ENCODE measurements around the gene RPL39L.

Gene RPL39L

GRCh38 chr3:187101184-187102072 lies 37.9 kb downstream of the RPL39L start:
- H3K18ac ChIP-seq (ENCODE audit: low read depth in 1 of 2, low read length in 2 of 2), result peak overlapping the region; percentile 14 to 54
- peaks cover under 1% of the 10 kb centered on the region for H3K9me3 ChIP-seq (ENCODE audit: control insufficient read depth, low read length)
- peak overlapping the region; percentile 86 for H3K9ac ChIP-seq (ENCODE audit: low read length)
- no peak overlapping the region for H2BK15ac ChIP-seq (ENCODE audit: low read depth, poor library complexity, severe bottlenecking)
- H3K4ac ChIP-seq (ENCODE audit: low read depth in 1 of 2, low read length in 2 of 2), result no peak overlapping the region
- peak overlapping the region in 1 of 2 experiments; percentile 54 for H2BK12ac ChIP-seq (ENCODE audit: low read length in 2 of 2)
- no peaks in the 10 kb centered on the region for H3K79me1 ChIP-seq (replicated peaks; ENCODE audit: low read length, poor library complexity, severe bottlenecking)
- no peaks in the 10 kb centered on the region for H3K4me1 ChIP-seq (ENCODE audit: control insufficient read depth, insufficient read depth, low read depth, low read length)
- no peaks in the 10 kb centered on the region for H3K36me3 ChIP-seq (ENCODE audit: control insufficient read depth in 1 of 2, insufficient read depth in 2 of 2, low read depth in 1 of 2, low read length in 2 of 2)
- H4K8ac ChIP-seq (ENCODE audit: low read length), result peak overlapping the region; percentile 21
- peak; percentile 82 for DNase-seq
- H3K23ac ChIP-seq (ENCODE audit: low read length in 2 of 2), result no peak overlapping the region
- H2AFZ ChIP-seq (ENCODE audit: low read depth, low read length), result peak overlapping the region; percentile 29
- 69% methylated on average over 9 of the region's 9 CpGs for WGBS
- no peaks in the 10 kb centered on the region for H3K27me3 ChIP-seq (ENCODE audit: control insufficient read depth in 1 of 2, insufficient read depth in 1 of 2, low read length in 2 of 2)
- no peak overlapping the region for H3K14ac ChIP-seq (ENCODE audit: low read length in 2 of 2)
- H2AK5ac ChIP-seq (ENCODE audit: low read length, severe bottlenecking), result no peak overlapping the region
- H3K4me3 ChIP-seq (ENCODE audit: insufficient read depth in 1 of 2, low read depth in 1 of 2, low read length in 2 of 2), result peak overlapping the region in 1 of 2 experiments; percentile 76
- no peak overlapping the region for H3K4me2 ChIP-seq (ENCODE audit: low read length, poor library complexity, severe bottlenecking)
- no peak overlapping the region for H2BK120ac ChIP-seq (ENCODE audit: low read depth, low read length)
- H2BK5ac ChIP-seq (ENCODE audit: low read depth, low read length, poor library complexity, severe bottlenecking), result no peak overlapping the region
- no peak overlapping the region for H4K91ac ChIP-seq (ENCODE audit: low read length)
- H3K27ac ChIP-seq (ENCODE audit: low read length, poor library complexity, severe bottlenecking), result no peak overlapping the region

GRCh38 chr3:187098923-187099512 lies 40.3 kb downstream of the RPL39L start:
- H3K4me2 ChIP-seq (ENCODE audit: low read length, poor library complexity, severe bottlenecking), result no peak overlapping the region
- no peaks in the 10 kb centered on the region for H3K36me3 ChIP-seq (ENCODE audit: control insufficient read depth in 1 of 2, insufficient read depth in 2 of 2, low read depth in 1 of 2, low read length in 2 of 2)
- H2AK5ac ChIP-seq (ENCODE audit: low read length, severe bottlenecking), result no peak overlapping the region
- H3K4me3 ChIP-seq (ENCODE audit: insufficient read depth in 1 of 2, low read depth in 1 of 2, low read length in 2 of 2), result no peak overlapping the region
- no peak overlapping the region for H3K4ac ChIP-seq (ENCODE audit: low read depth in 1 of 2, low read length in 2 of 2)
- H2BK15ac ChIP-seq (ENCODE audit: low read depth, poor library complexity, severe bottlenecking), result no peak overlapping the region
- no peak overlapping the region for H3K23ac ChIP-seq (ENCODE audit: low read length in 2 of 2)
- no CpG with 5 or more reads among the region's 2 CpGs for WGBS
- H4K8ac ChIP-seq (ENCODE audit: low read length), result no peak overlapping the region
- peaks cover 4% of the 10 kb centered on the region for H3K9me3 ChIP-seq (ENCODE audit: control insufficient read depth, low read length)
- no peak overlapping the region for H3K9ac ChIP-seq (ENCODE audit: low read length)
- H3K4me1 ChIP-seq (ENCODE audit: control insufficient read depth, insufficient read depth, low read depth, low read length), result no peaks in the 10 kb centered on the region
- no peak overlapping the region for H2AFZ ChIP-seq (ENCODE audit: low read depth, low read length)
- H2BK5ac ChIP-seq (ENCODE audit: low read depth, low read length, poor library complexity, severe bottlenecking), result no peak overlapping the region
- no peak overlapping the region for H3K14ac ChIP-seq (ENCODE audit: low read length in 2 of 2)
- no peaks in the 10 kb centered on the region for H3K79me1 ChIP-seq (replicated peaks; ENCODE audit: low read length, poor library complexity, severe bottlenecking)
- H2BK120ac ChIP-seq (ENCODE audit: low read depth, low read length), result no peak overlapping the region
- no peak overlapping the region for H4K91ac ChIP-seq (ENCODE audit: low read length)
- no peaks in the 10 kb centered on the region for H3K27me3 ChIP-seq (ENCODE audit: control insufficient read depth in 1 of 2, insufficient read depth in 1 of 2, low read length in 2 of 2)
- DNase-seq, result peak; percentile 28
- H3K18ac ChIP-seq (ENCODE audit: low read depth in 1 of 2, low read length in 2 of 2), result no peak overlapping the region
- no peak overlapping the region for H3K27ac ChIP-seq (ENCODE audit: low read length, poor library complexity, severe bottlenecking)
- H2BK12ac ChIP-seq (ENCODE audit: low read length in 2 of 2), result no peak overlapping the region

- Histone ChIP-seq H2BK15ac (ENCODE audit: low read depth, poor library complexity, severe bottlenecking) (no peak overlapping the region), H3K9me3 (ENCODE audit: control insufficient read depth, low read length) (peaks cover 22% of the 10 kb centered on the region), H3K23ac (ENCODE audit: low read length in 2 of 2) (no peak overlapping the region), H3K4me2 (ENCODE audit: low read length, poor library complexity, severe bottlenecking) (no peak overlapping the region), H4K91ac (ENCODE audit: low read length) (no peak overlapping the region), H3K79me1 (replicated peaks; ENCODE audit: low read length, poor library complexity, severe bottlenecking) (no peaks in the 10 kb centered on the region), H3K9ac (ENCODE audit: low read length) (no peak overlapping the region), H3K4ac (ENCODE audit: low read depth in 1 of 2, low read length in 2 of 2) (no peak overlapping the region), H2BK5ac (ENCODE audit: low read depth, low read length, poor library complexity, severe bottlenecking) (no peak overlapping the region), H2AK5ac (ENCODE audit: low read length, severe bottlenecking) (no peak overlapping the region), H3K18ac (ENCODE audit: low read depth in 1 of 2, low read length in 2 of 2) (no peak overlapping the region), H2BK120ac (ENCODE audit: low read depth, low read length) (no peak overlapping the region), H2BK12ac (ENCODE audit: low read length in 2 of 2) (no peak overlapping the region), H3K4me3 (ENCODE audit: insufficient read depth in 1 of 2, low read depth in 1 of 2, low read length in 2 of 2) (no peak overlapping the region), H3K27me3 (ENCODE audit: control insufficient read depth in 1 of 2, insufficient read depth in 1 of 2, low read length in 2 of 2) (no peaks in the 10 kb centered on the region), H2AFZ (ENCODE audit: low read depth, low read length) (no peak overlapping the region), H3K4me1 (ENCODE audit: control insufficient read depth, insufficient read depth, low read depth, low read length) (no peaks in the 10 kb centered on the region), H4K8ac (ENCODE audit: low read length) (no peak overlapping the region), H3K36me3 (ENCODE audit: control insufficient read depth in 1 of 2, insufficient read depth in 2 of 2, low read depth in 1 of 2, low read length in 2 of 2) (no peaks in the 10 kb centered on the region), H3K14ac (ENCODE audit: low read length in 2 of 2) (no peak overlapping the region), H3K27ac (ENCODE audit: low read length, poor library complexity, severe bottlenecking) (no peak overlapping the region)
- DNase-seq, result no peak
- no CpG with 5 or more reads among the region's 1 CpG for WGBS
These were observed 46.0 kb downstream of the RPL39L start for GRCh38 chr3:187093320-187093719.

GRCh38 chr3:187088701-187089100 lies 50.6 kb downstream of the RPL39L start:
- Histone ChIP-seq H3K4me3 (ENCODE audit: insufficient read depth in 1 of 2, low read depth in 1 of 2, low read length in 2 of 2) (no peak overlapping the region), H2BK15ac (ENCODE audit: low read depth, poor library complexity, severe bottlenecking) (no peak overlapping the region), H4K91ac (ENCODE audit: low read length) (no peak overlapping the region), H3K79me1 (replicated peaks; ENCODE audit: low read length, poor library complexity, severe bottlenecking) (no peaks in the 10 kb centered on the region), H3K4me2 (ENCODE audit: low read length, poor library complexity, severe bottlenecking) (no peak overlapping the region), H2AK5ac (ENCODE audit: low read length, severe bottlenecking) (no peak overlapping the region), H2AFZ (ENCODE audit: low read depth, low read length) (no peak overlapping the region), H3K27me3 (ENCODE audit: control insufficient read depth in 1 of 2, insufficient read depth in 1 of 2, low read length in 2 of 2) (no peaks in the 10 kb centered on the region), H3K23ac (ENCODE audit: low read length in 2 of 2) (no peak overlapping the region), H3K4ac (ENCODE audit: low read depth in 1 of 2, low read length in 2 of 2) (no peak overlapping the region), H3K27ac (ENCODE audit: low read length, poor library complexity, severe bottlenecking) (no peak overlapping the region), H3K9me3 (ENCODE audit: control insufficient read depth, low read length) (peaks cover 17% of the 10 kb centered on the region), H3K36me3 (ENCODE audit: control insufficient read depth in 1 of 2, insufficient read depth in 2 of 2, low read depth in 1 of 2, low read length in 2 of 2) (no peaks in the 10 kb centered on the region), H3K18ac (ENCODE audit: low read depth in 1 of 2, low read length in 2 of 2) (no peak overlapping the region), H3K14ac (ENCODE audit: low read length in 2 of 2) (no peak overlapping the region), H2BK120ac (ENCODE audit: low read depth, low read length) (no peak overlapping the region), H3K4me1 (ENCODE audit: control insufficient read depth, insufficient read depth, low read depth, low read length) (no peaks in the 10 kb centered on the region), H2BK5ac (ENCODE audit: low read depth, low read length, poor library complexity, severe bottlenecking) (no peak overlapping the region), H3K9ac (ENCODE audit: low read length) (no peak overlapping the region), H4K8ac (ENCODE audit: low read length) (no peak overlapping the region), H2BK12ac (ENCODE audit: low read length in 2 of 2) (no peak overlapping the region)
- DNase-seq, result no peak
- 80% methylated on average over 1 of the region's 1 CpG for WGBS

All from mesenchymal stem cell (in vitro differentiated cells and primary cell).